GM12875 (cell line): ENCODE data around the gene LRSAM1.

ENCODE experiments used
- H3K4me3 ChIP-seq: one replicate; pipeline ENCODE4 v1.5.1; 2011; ENCODE audit warnings: low read depth, low read length, control low read depth
- TF ChIP-seq, protein P1 (sequence below): IDR thresholded peaks from 2 replicates; pipeline ENCODE4 v1.5.1; 2011; ENCODE audit warnings: low read depth, mild to moderate bottlenecking, control low read depth, inconsistent platforms, low read length, moderate library complexity, borderline replicate concordance; ENCODE audit not compliant: insufficient read depth

LRSAM1 gene

GRCh38 chr9:127539982-127540663 lies 88.8 kb downstream of the LRSAM1 start:
- no peak overlapping the region for H3K4me3 ChIP-seq
- TF ChIP-seq, protein P1, sequence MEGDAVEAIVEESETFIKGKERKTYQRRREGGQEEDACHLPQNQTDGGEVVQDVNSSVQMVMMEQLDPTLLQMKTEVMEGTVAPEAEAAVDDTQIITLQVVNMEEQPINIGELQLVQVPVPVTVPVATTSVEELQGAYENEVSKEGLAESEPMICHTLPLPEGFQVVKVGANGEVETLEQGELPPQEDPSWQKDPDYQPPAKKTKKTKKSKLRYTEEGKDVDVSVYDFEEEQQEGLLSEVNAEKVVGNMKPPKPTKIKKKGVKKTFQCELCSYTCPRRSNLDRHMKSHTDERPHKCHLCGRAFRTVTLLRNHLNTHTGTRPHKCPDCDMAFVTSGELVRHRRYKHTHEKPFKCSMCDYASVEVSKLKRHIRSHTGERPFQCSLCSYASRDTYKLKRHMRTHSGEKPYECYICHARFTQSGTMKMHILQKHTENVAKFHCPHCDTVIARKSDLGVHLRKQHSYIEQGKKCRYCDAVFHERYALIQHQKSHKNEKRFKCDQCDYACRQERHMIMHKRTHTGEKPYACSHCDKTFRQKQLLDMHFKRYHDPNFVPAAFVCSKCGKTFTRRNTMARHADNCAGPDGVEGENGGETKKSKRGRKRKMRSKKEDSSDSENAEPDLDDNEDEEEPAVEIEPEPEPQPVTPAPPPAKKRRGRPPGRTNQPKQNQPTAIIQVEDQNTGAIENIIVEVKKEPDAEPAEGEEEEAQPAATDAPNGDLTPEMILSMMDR, result no peak

- TF ChIP-seq, protein P1, result no peak
- H3K4me3 ChIP-seq, result no peak overlapping the region
Observed at GRCh38 chr9:127540664-127541041, 89.3 kb downstream of the LRSAM1 start.

- no peak overlapping the region for H3K4me3 ChIP-seq
- TF ChIP-seq, protein P1, result no peak
Observed at GRCh38 chr9:127541176-127541575, 89.9 kb downstream of the LRSAM1 start.

DNA sequence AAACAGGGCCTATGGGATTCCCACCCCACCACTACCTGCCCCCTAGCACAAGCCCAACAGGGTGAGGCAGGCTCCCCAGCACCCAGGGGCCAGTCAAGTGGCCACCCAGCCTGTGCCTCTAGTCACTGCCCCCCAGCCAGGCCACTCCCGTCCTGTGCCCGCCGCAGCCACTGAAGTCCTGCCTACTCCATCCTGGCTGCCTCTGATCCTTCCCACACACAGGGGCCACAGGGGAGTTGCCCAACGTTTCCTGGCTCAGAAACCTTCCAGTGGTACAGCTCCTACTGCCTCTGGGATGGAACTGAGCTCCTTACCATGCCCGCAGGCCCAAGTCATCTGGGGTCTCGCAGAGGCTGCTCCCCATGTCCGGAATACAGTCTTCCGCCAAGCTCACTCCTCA lies 90.6 kb downstream of the LRSAM1 start:
- TF ChIP-seq, protein P1, result no peak

GRCh38 chr9:127543221-127543620 lies 91.9 kb downstream of the LRSAM1 start:
- no peak overlapping the region for H3K4me3 ChIP-seq

More for the DNA sequence above, 90.6 kb downstream of the LRSAM1 start:
- H3K4me3 ChIP-seq, result no peak overlapping the region

DNA sequence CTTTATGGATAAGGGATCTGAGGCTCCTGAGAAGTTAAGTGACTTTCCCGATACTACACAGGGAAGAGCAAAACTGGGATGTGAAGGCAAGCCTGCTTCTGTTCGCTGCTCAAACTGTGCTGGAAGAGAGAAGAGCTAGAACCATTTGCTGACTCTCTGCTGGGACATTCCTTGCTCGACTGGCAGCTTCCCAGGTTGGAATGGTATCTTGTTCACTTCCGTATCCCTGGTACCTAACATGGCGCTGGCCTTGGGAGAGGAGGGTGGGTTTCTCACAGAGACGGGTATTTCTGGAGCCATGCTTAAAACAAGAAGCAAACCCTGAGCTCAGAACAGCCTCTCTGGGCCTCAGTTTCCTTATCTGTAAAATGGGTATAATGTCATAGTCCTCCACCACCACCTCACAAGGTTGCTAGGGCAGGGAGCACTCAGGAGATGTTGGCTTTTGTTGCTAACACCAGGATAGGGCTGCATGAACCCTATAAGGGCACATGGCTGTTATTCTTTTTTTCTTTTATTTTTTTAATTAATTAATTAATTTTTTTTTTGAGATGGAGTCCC lies 92.7 kb downstream of the LRSAM1 start:
- TF ChIP-seq, protein P1, result no peak
- H3K4me3 ChIP-seq, result no peak overlapping the region

More at GRCh38 chr9:127543221-127543620, 91.9 kb downstream of the LRSAM1 start:
- TF ChIP-seq, protein P1, result no peak
